ENCODE data around the gene MIOS.
"Not testable (repeated sequence)": the region's sequence is repeated elsewhere in the genome, so short reads cannot be mapped to it uniquely, and the experiment has no call there.

MIOS gene

GRCh38 chr7:7554649-7555575 is 11.8 kb upstream of the MIOS start:
- DNase-seq, result peak; percentile 99

- no peak for DNase-seq
These were observed 9.8 kb upstream of the MIOS start for GRCh38 chr7:7556852-7557251.

GRCh38 chr7:7557252-7557651 is 9.4 kb upstream of the MIOS start:
- DNase-seq, result no peak

DNA sequence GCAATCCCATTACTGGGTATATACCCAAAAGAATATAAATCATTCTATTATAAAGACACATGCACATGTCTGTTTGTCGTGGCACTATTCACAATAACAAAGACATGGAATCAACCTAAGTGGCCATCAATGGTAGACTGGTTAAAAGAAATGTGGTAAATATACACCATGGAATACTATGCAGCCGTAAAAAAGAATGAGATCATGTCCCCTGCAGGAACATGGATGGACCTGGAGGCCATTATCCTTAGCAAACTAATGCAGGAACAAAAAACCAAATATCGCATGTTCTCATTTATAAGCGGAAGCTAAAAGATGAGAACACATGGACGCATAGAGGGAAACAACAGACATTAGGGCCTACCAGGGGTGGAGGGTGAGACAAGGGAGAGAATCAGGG is 5.1 kb upstream of the MIOS start:
- DNase-seq, result not testable (repeated sequence)

DNA sequence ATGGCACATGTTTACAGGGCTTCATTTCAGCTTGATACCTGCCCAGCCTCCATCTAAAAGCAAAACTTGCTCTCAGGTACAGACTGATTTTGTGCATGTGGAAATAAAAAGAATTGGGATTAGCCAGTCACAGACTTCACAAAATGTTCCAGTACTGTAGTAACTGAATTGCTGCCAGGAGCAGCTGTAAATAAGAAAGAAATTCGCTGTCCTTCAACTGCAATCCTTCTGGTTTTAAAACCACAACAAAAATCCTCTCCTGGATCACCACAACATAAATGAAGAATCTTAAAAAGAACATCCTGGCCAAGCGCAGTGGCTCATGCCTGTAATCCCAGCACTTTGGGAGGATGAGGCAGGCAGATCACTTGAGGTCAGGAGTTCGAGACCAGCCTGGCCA is 3.9 kb upstream of the MIOS start:
- no peak for DNase-seq

- DNase-seq, result no peak
These were observed 3.4 kb upstream of the MIOS start for GRCh38 chr7:7563269-7563668.

- DNase-seq, result no peak
These were observed 2.9 kb upstream of the MIOS start for GRCh38 chr7:7563813-7564212.

- peak; percentile 54 for DNase-seq
These were observed 2.3 kb upstream of the MIOS start for GRCh38 chr7:7564323-7564780.

DNA sequence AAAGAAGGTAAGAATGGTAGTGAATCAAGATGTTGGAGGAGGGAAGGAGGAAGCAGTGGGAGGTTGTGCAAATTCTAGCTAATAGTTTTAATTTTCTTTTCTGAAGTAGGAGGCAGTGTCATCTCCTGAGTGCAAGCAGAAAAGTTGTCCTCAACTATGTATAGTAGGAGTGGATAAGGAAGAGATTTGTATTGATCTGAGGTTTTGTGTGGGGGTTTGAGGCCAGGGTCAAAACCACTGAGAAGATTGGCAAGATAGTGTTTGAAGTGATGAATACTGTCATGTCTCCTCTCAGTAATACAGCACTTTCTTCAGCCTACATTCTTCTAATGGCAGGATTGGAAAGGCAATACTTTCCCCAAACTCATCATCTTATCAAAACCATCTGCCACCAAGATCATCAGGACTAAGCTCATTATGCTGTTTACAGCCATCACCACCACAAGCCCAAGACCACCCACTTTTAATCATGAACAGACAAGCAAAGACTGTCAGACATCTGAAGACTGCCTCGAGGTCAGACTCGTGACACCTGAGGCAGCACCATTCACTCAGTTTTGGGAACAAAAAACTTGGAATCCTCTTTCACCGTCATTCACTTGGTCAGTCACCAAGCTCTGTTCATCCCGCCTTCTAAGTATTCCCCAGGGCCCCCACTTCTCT is 1.5 kb upstream of the MIOS start:
- DNase-seq, result no peak

DNA sequence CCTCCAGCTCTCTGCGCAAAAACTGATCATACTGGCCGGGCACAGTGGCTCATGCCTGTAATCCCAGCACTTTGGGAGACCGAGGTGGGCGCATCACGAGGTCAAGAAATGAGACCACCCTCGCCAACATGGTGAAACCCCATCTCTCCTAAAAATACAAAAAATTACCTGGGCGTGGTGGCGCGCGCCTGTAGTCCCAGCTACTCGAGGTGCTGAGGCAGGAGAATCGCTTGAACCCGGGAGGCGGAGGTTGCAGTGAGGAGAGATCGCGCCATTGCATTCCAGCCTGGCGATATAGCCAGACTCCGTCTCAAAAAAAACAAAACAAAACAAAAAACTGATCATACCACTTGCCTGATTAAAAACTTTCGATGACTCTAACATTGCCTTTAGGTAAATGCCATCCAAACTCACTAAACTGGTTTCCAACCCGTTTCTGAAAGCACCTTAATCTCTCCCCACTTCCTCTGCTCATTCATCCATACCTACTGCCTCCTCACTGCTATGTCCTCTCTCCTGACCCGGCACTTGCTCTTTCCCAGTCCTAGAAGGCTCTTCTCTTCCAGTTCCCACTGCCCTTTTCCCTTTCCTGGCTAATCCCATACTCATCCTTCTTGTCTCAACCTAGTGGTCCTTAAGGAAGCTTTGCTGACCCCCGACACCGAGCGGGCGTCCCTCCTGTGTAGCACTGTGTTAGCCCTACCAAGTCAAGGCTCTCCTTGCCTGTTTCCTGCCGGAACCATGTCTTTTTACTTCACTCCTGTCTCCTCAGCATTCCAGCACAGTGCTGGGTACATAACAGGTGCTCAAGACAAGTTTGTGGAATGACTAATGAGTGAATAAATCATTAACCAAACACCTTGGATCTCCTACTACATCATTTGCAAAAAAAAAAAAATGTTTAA is 686 bp upstream of the MIOS start:
- DNase-seq, result peak; percentile 46

DNA sequence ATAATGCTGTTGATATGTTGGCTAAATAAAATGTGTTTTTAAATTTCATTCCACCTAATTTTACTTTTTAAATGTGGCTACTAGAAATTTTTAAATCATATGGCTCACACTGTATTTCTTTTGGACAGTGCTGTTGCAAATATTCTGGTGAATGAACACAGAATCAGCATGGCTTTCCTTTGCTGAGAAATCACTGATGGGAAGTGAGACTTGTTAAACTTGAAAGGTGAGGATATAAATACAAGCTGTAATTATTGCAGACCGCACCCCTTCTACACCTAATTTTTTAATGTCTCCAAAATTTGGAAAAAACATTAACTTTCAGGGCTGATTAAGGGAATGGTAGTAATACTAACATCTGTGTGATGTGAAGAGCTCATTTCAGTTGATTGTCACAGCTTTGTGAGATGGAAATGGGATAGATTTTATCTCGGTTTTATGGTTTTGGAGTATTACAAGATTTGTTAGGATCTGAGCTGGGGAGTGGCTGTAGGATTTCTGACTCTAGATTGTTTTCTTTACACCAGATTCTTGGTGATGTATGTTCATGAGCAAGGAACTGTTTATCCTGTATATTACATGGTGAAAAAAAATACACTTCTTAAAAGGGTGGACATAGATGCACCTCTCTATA is 1.3 kb downstream of the MIOS start:
- peak; percentile 40 for DNase-seq

GRCh38 chr7:7568553-7568952 is 1.9 kb downstream of the MIOS start:
- DNase-seq, result peak; percentile 30

GRCh38 chr7:7569081-7569527 is 2.4 kb downstream of the MIOS start:
- no peak for DNase-seq

DNA sequence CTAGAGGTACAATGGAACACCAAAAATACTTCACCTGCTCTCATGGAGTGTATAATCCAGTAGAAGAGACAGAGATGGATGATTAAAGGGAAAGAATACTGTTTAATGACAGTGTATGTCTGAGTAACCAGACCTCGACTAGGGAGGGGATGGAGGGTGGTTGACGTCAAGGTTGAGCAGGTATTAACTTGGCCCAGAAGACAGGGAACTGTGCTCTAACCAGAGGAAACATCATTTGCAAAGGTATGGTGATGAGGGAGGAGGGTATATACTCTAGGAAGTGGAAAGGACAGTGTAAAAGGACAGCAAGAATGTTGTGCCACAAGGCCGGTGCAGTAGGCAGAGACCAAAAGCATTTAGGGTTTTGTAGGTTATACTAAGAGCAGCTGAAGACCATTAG is 2.9 kb downstream of the MIOS start:
- no peak for DNase-seq

DNA sequence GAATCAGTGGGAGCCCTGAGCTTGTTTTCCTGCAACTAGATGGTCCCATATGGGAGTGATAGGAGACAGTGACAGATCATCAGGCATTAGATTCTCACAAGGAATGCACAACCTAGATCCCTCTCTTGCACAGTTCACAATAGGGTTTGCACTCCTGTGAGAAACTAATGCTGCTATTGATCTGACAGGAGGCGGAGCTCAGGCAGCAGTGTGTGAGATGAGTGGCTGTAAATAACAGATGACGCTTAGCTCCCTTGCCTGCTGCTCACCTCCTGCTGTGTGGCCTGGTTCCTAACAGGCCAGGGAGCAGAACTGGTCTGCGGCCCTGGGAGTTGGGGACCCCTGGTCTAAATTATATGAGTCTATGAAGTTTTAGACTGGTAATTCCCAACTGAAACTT is 3.9 kb downstream of the MIOS start:
- no peak for DNase-seq

DNA sequence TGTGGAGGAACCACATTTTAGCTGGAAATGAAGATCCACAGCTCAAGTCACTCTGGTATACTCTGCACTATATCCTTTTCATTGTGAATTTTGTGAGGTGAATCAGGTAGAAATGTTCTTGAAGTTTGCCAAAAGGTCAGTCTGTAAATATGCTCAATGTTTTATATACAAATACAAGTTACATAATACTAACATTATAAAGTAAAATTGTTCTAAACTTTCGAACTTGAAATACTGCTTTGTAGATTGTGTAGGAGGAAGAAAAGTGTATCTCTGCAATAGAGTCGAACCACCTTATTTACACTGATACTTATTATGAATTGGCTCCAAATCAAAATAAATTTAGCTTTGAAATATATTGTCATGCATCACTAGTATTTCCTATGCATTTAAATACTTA is 7.0 kb downstream of the MIOS start:
- no peak for DNase-seq

GRCh38 chr7:7576344-7576743 is 9.7 kb downstream of the MIOS start:
- no peak for DNase-seq

GRCh38 chr7:7577888-7578287 is 11.2 kb downstream of the MIOS start:
- DNase-seq, result no peak

- DNase-seq, result no peak
These were observed 13.0 kb downstream of the MIOS start for GRCh38 chr7:7579638-7580037.

GRCh38 chr7:7581531-7582179 is 15.0 kb downstream of the MIOS start:
- peak; percentile 68 for DNase-seq

GRCh38 chr7:7582596-7582995 is 15.9 kb downstream of the MIOS start:
- no peak for DNase-seq

- no peak for DNase-seq
These were observed 17.0 kb downstream of the MIOS start for GRCh38 chr7:7583731-7584130.

Measured in NCI-H69 (cell line).